ENCODE measurements around the gene ARHGEF6.

- TF ChIP-seq ZBTB21 (tag by site-specific recombination; IDR thresholded peaks at IDR 0.05) (no peak), HOXA7 (CRISPR knock-in tag; IDR thresholded peaks at IDR 0.05; ENCODE audit: borderline replicate concordance) (no peak), CTCF (tag by site-specific recombination; IDR thresholded peaks at IDR 0.05) (no peak), BCL11B (tag by site-specific recombination; IDR thresholded peaks at IDR 0.05; ENCODE audit: low read depth) (no peak), GLI4 (tag by site-specific recombination; IDR thresholded peaks at IDR 0.05) (no peak), ZNF112 (tag by site-specific recombination; IDR thresholded peaks at IDR 0.05) (no peak), ZNF280D (tag by site-specific recombination; IDR thresholded peaks at IDR 0.05) (no peak), REST (tag by site-specific recombination; IDR thresholded peaks at IDR 0.05) (no peak), ZNF596 (tag by site-specific recombination; IDR thresholded peaks at IDR 0.05) (no peak), ZBTB7A (tag by site-specific recombination; IDR thresholded peaks at IDR 0.05; ENCODE audit: low read depth) (no peak), SALL2 (tag by site-specific recombination; IDR thresholded peaks at IDR 0.05; ENCODE audit: borderline replicate concordance) (no peak), ZNF518A (tag by site-specific recombination; conservative IDR thresholded peaks at IDR 0.05; ENCODE audit: low read depth) (no peak), TCF7L2 (IDR thresholded peaks at IDR 0.05; ENCODE audit: borderline replicate concordance, low read depth, low read length) (no peak)
Observed at GRCh38 chrX:136656361-136656964, 124.3 kb downstream of the ARHGEF6 start.

Measured in HEK293 (cell line).